Peyer's patch (tissue), 4 donors: ENCODE measurements around the gene SESTD1. TPM values are rescaled to one million over a fixed set of nuclear protein-coding genes. Genes with fewer than 3 reads are reported as not detected.

Experiments
- DNase-seq, 3 donors: peaks; one replicate each; pipeline ENCODE4 v3.0.0-alpha.2; 2017 to 2019
- H3K27ac ChIP-seq, 4 donors: fragments of 200-600 bp; sonication (generic); one replicate each; pipeline ENCODE4 v1.5.1; 2016 to 2019
- H3K27me3 ChIP-seq, 2 donors: fragments of 200-600 bp; sonication (generic); one replicate each; pipeline ENCODE4 v1.5.1; 2019
- H3K36me3 ChIP-seq, 3 donors: fragments of 200-600 bp; sonication (generic); one replicate each; pipeline ENCODE4 v1.5.1; 2016 to 2019
- H3K4me1 ChIP-seq, 4 donors: fragments of 200-600 bp; sonication (generic); one replicate each; pipeline ENCODE4 v1.5.1; 2016 to 2019
- H3K4me3 ChIP-seq, 4 donors: fragments of 200-600 bp; sonication (generic); 1 replicate in 3 of 4; 2 replicates in 1 of 4; pipeline ENCODE4 v1.5.1; 2016 to 2019; ENCODE audit warnings: mild to moderate bottlenecking in 1 of 4
- H3K9me3 ChIP-seq, 4 donors: fragments of 200-600 bp; sonication (generic); one replicate each; pipeline ENCODE4 v1.5.1; 2016 to 2019; ENCODE audit warnings: mild to moderate bottlenecking in 1 of 4
- POLR2A ChIP-seq, 2 donors: fragments of 450-650 bp; IDR thresholded peaks; one replicate each; pipeline ENCODE4 v1.5.1; 2017; ENCODE audit warnings: antibody characterized with exemption in 2 of 2, mild to moderate bottlenecking in 2 of 2, moderate library complexity in 2 of 2
- total RNA-seq, 4 donors: library from RNA; depleted of rRNA; stranded (reverse); fragments of >200 nt; gene quantifications; one replicate each; pipeline ENCODE4 v1.1.0, GENCODE V29; 2016
- TF ChIP-seq, protein P1 (sequence below), 6 experiments: fragments of 450-650 bp in 4 of 6; fragments of 200-600 bp in 2 of 6; sonication (generic) in 1 of 6; IDR thresholded peaks; one replicate each; pipeline ENCODE4 v1.5.1; 2017 to 2019; ENCODE audit warnings: antibody characterized with exemption in 6 of 6, mild to moderate bottlenecking in 3 of 6, moderate library complexity in 1 of 6

Gene SESTD1
- total RNA-seq, 4 donors from 2014 or later, result 19.3 to 66.0 (median 39.6) TPM

DNA sequence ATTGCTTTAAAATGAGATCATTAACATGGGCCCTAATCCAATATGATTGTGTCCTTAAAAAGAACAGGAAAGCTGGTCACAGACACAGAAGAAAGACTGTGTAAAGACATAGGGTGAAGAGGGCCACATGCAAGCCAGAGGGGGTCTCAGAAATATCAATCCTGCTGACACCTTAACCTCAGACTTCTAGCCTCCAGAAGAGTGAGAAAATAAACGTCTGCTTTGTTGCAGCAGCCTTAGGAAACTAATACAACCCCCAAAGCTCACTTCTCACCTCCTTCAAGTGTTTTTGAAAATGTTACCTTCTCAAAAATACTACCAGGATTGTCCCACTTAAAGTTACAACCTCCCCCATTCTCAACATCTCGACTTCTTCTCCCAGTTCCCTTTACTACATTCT is 39.8 kb upstream of the SESTD1 start:
- Histone ChIP-seq H3K4me3 (no peak overlapping the region), H3K36me3 (no peaks in the 10 kb centered on the region), H3K9me3 (no peaks in the 10 kb centered on the region), H3K27ac (no peak overlapping the region), H3K4me1 (no peaks in the 10 kb centered on the region), H3K27me3 (no peaks in the 10 kb centered on the region)
- TF ChIP-seq, protein P1, sequence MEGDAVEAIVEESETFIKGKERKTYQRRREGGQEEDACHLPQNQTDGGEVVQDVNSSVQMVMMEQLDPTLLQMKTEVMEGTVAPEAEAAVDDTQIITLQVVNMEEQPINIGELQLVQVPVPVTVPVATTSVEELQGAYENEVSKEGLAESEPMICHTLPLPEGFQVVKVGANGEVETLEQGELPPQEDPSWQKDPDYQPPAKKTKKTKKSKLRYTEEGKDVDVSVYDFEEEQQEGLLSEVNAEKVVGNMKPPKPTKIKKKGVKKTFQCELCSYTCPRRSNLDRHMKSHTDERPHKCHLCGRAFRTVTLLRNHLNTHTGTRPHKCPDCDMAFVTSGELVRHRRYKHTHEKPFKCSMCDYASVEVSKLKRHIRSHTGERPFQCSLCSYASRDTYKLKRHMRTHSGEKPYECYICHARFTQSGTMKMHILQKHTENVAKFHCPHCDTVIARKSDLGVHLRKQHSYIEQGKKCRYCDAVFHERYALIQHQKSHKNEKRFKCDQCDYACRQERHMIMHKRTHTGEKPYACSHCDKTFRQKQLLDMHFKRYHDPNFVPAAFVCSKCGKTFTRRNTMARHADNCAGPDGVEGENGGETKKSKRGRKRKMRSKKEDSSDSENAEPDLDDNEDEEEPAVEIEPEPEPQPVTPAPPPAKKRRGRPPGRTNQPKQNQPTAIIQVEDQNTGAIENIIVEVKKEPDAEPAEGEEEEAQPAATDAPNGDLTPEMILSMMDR (IDR thresholded peaks at IDR 0.05), result no peak
- no peak for TF ChIP-seq POLR2A (IDR thresholded peaks at IDR 0.05)
- DNase-seq, result no peak

DNA sequence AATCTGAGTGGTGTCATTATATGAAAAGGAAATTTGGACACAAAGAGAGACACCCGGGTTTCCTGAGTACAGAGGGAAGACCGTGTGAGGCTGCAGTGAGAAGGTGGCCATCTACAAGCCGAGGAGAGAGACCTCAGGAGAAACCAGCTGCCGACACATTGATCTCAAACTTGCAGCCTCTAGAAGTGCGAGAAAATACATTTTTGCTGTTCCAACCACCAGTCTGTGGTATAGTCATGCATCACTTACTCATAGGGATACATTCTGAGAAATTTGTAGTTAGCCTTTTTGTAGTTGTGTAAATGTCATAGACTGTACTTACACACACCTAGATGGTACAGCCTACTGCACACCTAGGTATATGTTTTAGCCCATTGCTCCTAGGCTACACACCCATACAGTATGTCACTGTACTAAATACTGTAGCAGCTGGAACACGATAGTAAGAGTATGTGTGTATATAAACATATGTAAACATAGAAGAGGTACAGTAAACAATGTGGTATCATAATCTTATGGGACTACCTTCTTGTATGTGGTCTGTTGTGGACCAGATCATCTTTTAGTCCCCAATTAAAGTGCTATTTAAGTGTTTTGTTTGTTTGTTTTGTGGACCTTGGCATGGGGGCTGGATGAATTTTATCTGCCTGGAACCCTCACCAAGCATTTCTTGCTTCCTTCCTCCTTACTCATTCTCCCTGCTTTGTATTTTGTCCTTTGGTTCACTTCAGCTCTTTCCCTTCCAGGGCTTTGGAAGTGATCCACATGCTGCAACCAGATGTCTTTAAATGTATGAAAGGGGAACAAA is 38.3 kb upstream of the SESTD1 start:
- no peaks in the 10 kb centered on the region for H3K36me3 ChIP-seq
- no peak overlapping the region for H3K27ac ChIP-seq
- DNase-seq, result no peak
- no peaks in the 10 kb centered on the region for H3K4me1 ChIP-seq
- no peak overlapping the region for H3K4me3 ChIP-seq
- H3K9me3 ChIP-seq, result no peaks in the 10 kb centered on the region
- TF ChIP-seq, protein P1 (IDR thresholded peaks at IDR 0.05), result no peak
- no peak for TF ChIP-seq POLR2A (IDR thresholded peaks at IDR 0.05)
- H3K27me3 ChIP-seq, result no peaks in the 10 kb centered on the region

DNA sequence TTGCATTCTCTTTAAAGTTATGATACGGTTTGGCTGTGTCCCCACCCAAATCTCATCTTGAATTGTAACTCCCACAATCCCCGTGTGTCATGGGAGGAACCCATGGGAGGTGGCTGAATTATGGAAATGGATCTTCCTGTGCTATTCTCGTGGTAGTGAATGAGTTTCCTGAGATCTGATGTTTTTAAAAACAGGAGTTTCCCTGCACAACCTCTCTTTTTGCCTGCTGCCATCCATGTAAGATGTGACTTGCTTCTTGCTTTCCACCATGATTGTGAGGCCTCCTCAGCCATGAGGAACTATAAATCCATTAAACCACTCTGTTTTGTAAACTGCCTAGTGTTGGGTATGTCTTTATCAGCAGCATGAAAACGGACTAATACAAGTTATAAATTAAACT is 37.5 kb upstream of the SESTD1 start:
- H3K4me1 ChIP-seq, result no peaks in the 10 kb centered on the region
- no peak overlapping the region for H3K4me3 ChIP-seq
- no peaks in the 10 kb centered on the region for H3K27me3 ChIP-seq
- H3K36me3 ChIP-seq, result no peaks in the 10 kb centered on the region
- no peak for DNase-seq
- no peak for TF ChIP-seq POLR2A (IDR thresholded peaks at IDR 0.05)
- TF ChIP-seq, protein P1 (IDR thresholded peaks at IDR 0.05), result no peak
- H3K27ac ChIP-seq, result no peak overlapping the region
- no peaks in the 10 kb centered on the region for H3K9me3 ChIP-seq

DNA sequence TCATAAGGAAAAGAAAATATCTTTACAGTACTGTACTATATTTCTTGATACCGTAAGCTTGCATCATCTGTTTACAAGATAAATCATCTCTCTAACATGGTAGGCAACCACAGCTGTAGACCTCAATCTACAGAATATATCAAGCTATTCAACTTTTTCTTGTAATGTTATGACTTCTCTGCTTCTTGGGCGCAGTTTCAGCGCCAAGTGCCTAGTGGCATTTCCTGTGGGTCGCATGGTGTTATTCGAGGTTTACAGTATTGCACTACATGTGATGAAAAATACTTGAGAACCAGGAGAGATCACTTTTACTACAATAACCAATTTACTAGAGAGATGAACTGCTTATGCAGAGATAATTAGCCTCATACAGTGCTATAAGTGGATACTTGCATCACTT is 34.0 kb upstream of the SESTD1 start:
- Histone ChIP-seq H3K4me3 (no peak overlapping the region), H3K27me3 (no peaks in the 10 kb centered on the region), H3K36me3 (no peaks in the 10 kb centered on the region), H3K9me3 (no peaks in the 10 kb centered on the region), H3K4me1 (no peaks in the 10 kb centered on the region), H3K27ac (no peak overlapping the region)
- TF ChIP-seq, protein P1 (IDR thresholded peaks at IDR 0.05), result no peak
- TF ChIP-seq POLR2A (IDR thresholded peaks at IDR 0.05), result no peak
- DNase-seq, result no peak

DNA sequence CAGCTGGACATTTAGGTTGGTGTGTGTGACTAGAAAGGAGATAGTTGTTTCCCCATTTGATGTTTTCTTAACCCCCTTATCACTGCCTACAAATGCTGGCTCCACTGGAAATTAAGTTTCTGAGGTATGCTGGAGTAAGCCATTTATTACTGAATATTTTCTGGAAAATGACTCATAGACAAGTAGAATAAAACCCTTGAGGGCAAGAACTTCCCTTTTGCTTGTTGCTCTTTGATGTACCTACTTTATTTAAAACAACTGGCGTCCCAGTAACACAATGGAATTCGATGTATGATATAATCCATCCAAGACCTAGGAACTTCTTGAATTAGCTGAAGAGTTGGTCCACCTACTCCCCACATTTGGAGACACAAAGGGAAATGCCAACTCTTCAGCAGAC is 33.3 kb upstream of the SESTD1 start:
- Histone ChIP-seq H3K27ac (no peak overlapping the region), H3K4me1 (no peaks in the 10 kb centered on the region), H3K9me3 (no peaks in the 10 kb centered on the region), H3K36me3 (no peaks in the 10 kb centered on the region), H3K27me3 (no peaks in the 10 kb centered on the region), H3K4me3 (no peak overlapping the region)
- TF ChIP-seq, protein P1 (IDR thresholded peaks at IDR 0.05), result no peak
- no peak for TF ChIP-seq POLR2A (IDR thresholded peaks at IDR 0.05)
- no peak for DNase-seq
